Stomach (tissue), 9 donors: ENCODE results near the gene JAG1. TPM values are rescaled to one million over a fixed set of nuclear protein-coding genes. Genes with fewer than 3 reads are reported as not detected.

ENCODE experiments used
- DNase-seq, 2 donors: peaks; one replicate each; pipeline versions ENCODE4 v3.0.0 to v3.0.0-alpha.2; 2013 to 2019
- H3K27ac ChIP-seq, 5 donors: fragments of 200-600 bp in 4 of 5; sonication (generic) in 4 of 5; one replicate each; pipeline ENCODE4 v1.5.1; 2013 to 2019; ENCODE audit warnings: mild to moderate bottlenecking in 1 of 5, moderate library complexity in 1 of 5
- H3K27me3 ChIP-seq, 3 donors: fragments of 200-600 bp; sonication (generic); one replicate each; pipeline ENCODE4 v1.5.1; 2017 to 2019; ENCODE audit warnings: mixed run types in 1 of 3
- H3K36me3 ChIP-seq, 4 donors: fragments of 200-600 bp; sonication (generic); 1 replicate in 3 of 4; 2 replicates in 1 of 4; pipeline ENCODE4 v1.5.1; 2016 to 2019
- H3K4me1 ChIP-seq, 4 donors: fragments of 200-600 bp; sonication (generic); one replicate each; pipeline ENCODE4 v1.5.1; 2016 to 2019
- H3K4me3 ChIP-seq, 4 donors: fragments of 200-600 bp; sonication (generic) in 3 of 4; one replicate each; pipeline ENCODE4 v1.5.1; 2016 to 2019; ENCODE audit warnings: mild to moderate bottlenecking in 1 of 4
- H3K9me3 ChIP-seq, 4 donors: fragments of 200-600 bp; sonication (generic); one replicate each; pipeline ENCODE4 v1.5.1; 2016 to 2019
- EP300 ChIP-seq: sonication (generic); formaldehyde crosslinking; IDR thresholded peaks from one replicate; pipeline ENCODE4 v1.6.1; 2017; ENCODE audit warnings: antibody characterized with exemption
- POLR2A ChIP-seq, 4 donors: fragments of 450-650 bp; IDR thresholded peaks; one replicate each; pipeline ENCODE4 v1.6.1; 2016; ENCODE audit warnings: antibody characterized with exemption in 4 of 4, control low read depth in 2 of 4, mild to moderate bottlenecking in 1 of 4, moderate library complexity in 1 of 4
- POLR2AphosphoS5 ChIP-seq, 3 donors: sonication (generic); formaldehyde crosslinking; IDR thresholded peaks; one replicate each; pipeline ENCODE4 v1.6.1; 2016; ENCODE audit warnings: antibody characterized with exemption in 3 of 3
- WGBS, 5 donors: extraction: QIAGEN DNeasy Blood & Tissue Kit in 3 of 5; methylation state at CpG; one replicate each; pipeline versions ENCODE4 v1.1.5 to v1.1.7; 2013 to 2018; 5-methylcytosine and 5-hydroxymethylcytosine counted together
- intact Hi-C: fragments of 100-400 bp; cut with DNase I; formaldehyde crosslinking; loops from one replicate; pipeline ENCODE4 v1.15.1; 2023; ENCODE audit warnings: low total_unique reads
- polyA plus RNA-seq, 3 donors: library from polyadenylated mRNA; stranded (reverse); fragments of 200-250 nt; gene quantifications; one replicate each; pipeline ENCODE4 v1.2.3, GENCODE V29; 2013
- total RNA-seq, 5 donors: library from RNA; depleted of rRNA; stranded (reverse); fragments of >200 nt; gene quantifications; one replicate each; pipeline versions ENCODE4 v1.1.0 to v1.2.3, GENCODE V29; 2014 to 2016
- TF ChIP-seq, protein P1 (sequence below), 7 experiments: fragments of 450-650 bp in 4 of 7; fragments of 200-600 bp in 3 of 7; sonication (generic) in 3 of 7; IDR thresholded peaks; one replicate each; pipeline ENCODE4 v1.5.1; 2016 to 2019; ENCODE audit warnings: antibody characterized with exemption in 7 of 7, control low read depth in 2 of 7, mild to moderate bottlenecking in 1 of 7
- donor health status: healthy with polysubstance abuse.
- donor health status: Bipolar disorder and iron deficiency.
- donor health status: healthy.

The JAG1 gene
- total and polyA plus RNA-seq, 8 donors: 5.2 to 133 (median 62.2) TPM

DNA sequence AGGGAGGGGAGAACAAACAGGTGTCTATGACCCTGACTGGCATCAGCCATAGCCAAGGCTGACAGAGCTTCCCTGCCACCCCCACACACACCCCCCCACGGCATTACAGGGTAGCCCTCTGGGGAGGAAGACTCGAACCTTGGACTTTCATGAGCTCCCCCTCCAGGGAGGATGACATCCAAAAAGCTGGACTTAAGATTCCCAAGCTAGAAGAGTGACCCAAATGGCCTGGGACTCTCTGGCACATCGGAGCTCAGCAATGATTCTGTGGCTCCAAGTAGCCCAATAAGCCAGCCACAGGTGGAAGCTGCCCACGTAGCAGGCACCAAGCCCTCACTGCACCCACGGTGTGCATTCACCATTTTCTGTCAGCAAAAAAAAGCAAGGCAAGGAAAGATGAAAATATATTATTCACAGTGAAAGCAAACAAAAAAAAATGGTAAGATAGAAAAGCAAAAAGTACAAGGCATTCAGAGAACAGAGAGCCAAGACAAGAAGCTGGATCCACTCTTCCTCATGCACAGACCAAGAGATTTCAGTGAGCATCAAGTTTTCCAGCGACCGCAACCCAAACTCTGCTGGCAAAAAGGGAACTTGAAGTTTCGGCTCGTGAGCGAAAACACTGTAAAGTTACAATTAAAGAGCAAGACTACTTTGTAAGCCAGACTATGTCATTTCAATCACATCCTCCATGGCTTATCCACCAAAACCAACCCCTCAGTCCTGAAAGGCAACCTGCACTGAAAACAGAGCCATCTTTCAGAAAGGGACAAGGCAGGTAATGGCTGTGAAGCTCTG, 10.9 kb downstream of the JAG1 start:
- DNase-seq: no peak
- Histone ChIP-seq H3K9me3 (no peaks in the 10 kb centered on the region), H3K36me3 (peaks cover 43 to 88% (median 77%) of the 10 kb centered on the region in 4 donors), H3K27me3 (no peaks in the 10 kb centered on the region), H3K27ac (peak overlapping the region in 3 of 5 donors; percentile 28 to 67 (median 67)), H3K4me1 (peaks cover 57 to 94% (median 70%) of the 10 kb centered on the region in 4 donors), H3K4me3 (no peak overlapping the region)
- intact Hi-C loops: no loop called here
- TF ChIP-seq POLR2A (IDR thresholded peaks at IDR 0.05): no peak
- no peak for TF ChIP-seq EP300
- TF ChIP-seq, protein P1, sequence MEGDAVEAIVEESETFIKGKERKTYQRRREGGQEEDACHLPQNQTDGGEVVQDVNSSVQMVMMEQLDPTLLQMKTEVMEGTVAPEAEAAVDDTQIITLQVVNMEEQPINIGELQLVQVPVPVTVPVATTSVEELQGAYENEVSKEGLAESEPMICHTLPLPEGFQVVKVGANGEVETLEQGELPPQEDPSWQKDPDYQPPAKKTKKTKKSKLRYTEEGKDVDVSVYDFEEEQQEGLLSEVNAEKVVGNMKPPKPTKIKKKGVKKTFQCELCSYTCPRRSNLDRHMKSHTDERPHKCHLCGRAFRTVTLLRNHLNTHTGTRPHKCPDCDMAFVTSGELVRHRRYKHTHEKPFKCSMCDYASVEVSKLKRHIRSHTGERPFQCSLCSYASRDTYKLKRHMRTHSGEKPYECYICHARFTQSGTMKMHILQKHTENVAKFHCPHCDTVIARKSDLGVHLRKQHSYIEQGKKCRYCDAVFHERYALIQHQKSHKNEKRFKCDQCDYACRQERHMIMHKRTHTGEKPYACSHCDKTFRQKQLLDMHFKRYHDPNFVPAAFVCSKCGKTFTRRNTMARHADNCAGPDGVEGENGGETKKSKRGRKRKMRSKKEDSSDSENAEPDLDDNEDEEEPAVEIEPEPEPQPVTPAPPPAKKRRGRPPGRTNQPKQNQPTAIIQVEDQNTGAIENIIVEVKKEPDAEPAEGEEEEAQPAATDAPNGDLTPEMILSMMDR (IDR thresholded peaks at IDR 0.05): no peak
- TF ChIP-seq POLR2AphosphoS5 (IDR thresholded peaks at IDR 0.05): no peak
- WGBS, 5 donors: 72 to 88% (median 80%) methylated on average over 10 of the region's 10 CpGs

GRCh38 chr20:10662151-10662550, 11.6 kb downstream of the JAG1 start:
- TF ChIP-seq, protein P1 (IDR thresholded peaks at IDR 0.05): no peak
- TF ChIP-seq EP300 (no peak), POLR2AphosphoS5 (IDR thresholded peaks at IDR 0.05) (no peak), POLR2A (IDR thresholded peaks at IDR 0.05) (no peak)
- H3K27me3 ChIP-seq: no peaks in the 10 kb centered on the region
- intact Hi-C loops: no loop called here
- peaks cover 49 to 88% (median 77%) of the 10 kb centered on the region in 4 donors for H3K36me3 ChIP-seq
- peak overlapping the region in 4 of 5 donors; percentile 28 to 67 (median 62) for H3K27ac ChIP-seq
- no peak overlapping the region for H3K4me3 ChIP-seq
- no peaks in the 10 kb centered on the region for H3K9me3 ChIP-seq
- 76 to 81% (median 78%) methylated on average over 5 of the region's 5 CpGs for WGBS, 5 donors
- DNase-seq: no peak
- H3K4me1 ChIP-seq: peaks cover 50 to 91% (median 67%) of the 10 kb centered on the region in 4 donors

GRCh38 chr20:10661261-10661660, 12.5 kb downstream of the JAG1 start:
- intact Hi-C loops: no loop called here
- Histone ChIP-seq H3K4me1 (peaks cover 41 to 90% (median 63%) of the 10 kb centered on the region in 4 donors), H3K9me3 (no peaks in the 10 kb centered on the region), H3K4me3 (no peak overlapping the region), H3K27me3 (no peaks in the 10 kb centered on the region), H3K27ac (peak overlapping the region in 4 of 5 donors; percentile 49 to 67 (median 61)), H3K36me3 (peaks cover 49 to 88% (median 75%) of the 10 kb centered on the region in 4 donors)
- TF ChIP-seq EP300: no peak
- no peak for TF ChIP-seq POLR2AphosphoS5 (IDR thresholded peaks at IDR 0.05)
- TF ChIP-seq POLR2A (IDR thresholded peaks at IDR 0.05): no peak
- TF ChIP-seq, protein P1 (IDR thresholded peaks at IDR 0.05): no peak
- DNase-seq: no peak
- 76 to 89% (median 78%) methylated on average over 4 of the region's 4 CpGs for WGBS, 5 donors

DNA sequence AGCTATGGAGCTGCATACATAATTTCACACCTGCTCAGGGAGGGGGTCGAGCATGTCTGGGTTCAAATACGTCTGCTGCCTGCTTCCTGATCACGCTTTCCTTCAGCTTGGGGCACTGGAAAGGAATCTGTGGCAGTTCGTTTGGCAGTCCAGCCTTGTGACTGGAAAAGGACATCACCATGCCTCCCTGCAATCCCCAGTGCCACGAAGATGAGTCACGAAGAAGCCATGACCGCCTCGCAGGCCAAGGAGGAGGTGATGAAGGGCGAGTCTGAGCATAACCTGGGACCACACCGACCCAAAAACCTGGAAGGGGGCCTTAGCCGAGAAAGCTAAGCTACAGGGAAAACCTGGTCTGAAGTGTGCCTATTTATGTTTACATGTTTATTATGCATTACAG, 13.1 kb downstream of the JAG1 start:
- Histone ChIP-seq H3K9me3 (no peaks in the 10 kb centered on the region), H3K4me3 (peak overlapping the region in 1 of 4 donors; percentile 6), H3K27me3 (no peaks in the 10 kb centered on the region), H3K4me1 (peaks cover 38 to 90% (median 63%) of the 10 kb centered on the region in 4 donors), H3K27ac (peak overlapping the region in 4 of 5 donors; percentile 49 to 67 (median 61)), H3K36me3 (peaks cover 51 to 88% (median 76%) of the 10 kb centered on the region in 4 donors)
- TF ChIP-seq POLR2AphosphoS5 (IDR thresholded peaks at IDR 0.05): peak in 1 of 3 donors; percentile 6
- TF ChIP-seq POLR2A (IDR thresholded peaks at IDR 0.05): no peak
- no peak for TF ChIP-seq EP300
- TF ChIP-seq, protein P1 (IDR thresholded peaks at IDR 0.05): no peak
- intact Hi-C loops: no loop called here
- WGBS, 5 donors: 70 to 80% (median 75%) methylated on average over 11 of the region's 11 CpGs
- DNase-seq: no peak
